ENCODE data around the gene FAM151B. TPM values are rescaled to one million over a fixed set of nuclear protein-coding genes. Genes with fewer than 3 reads are reported as not detected.

The FAM151B gene
- total and polyA plus RNA-seq, 2 of the 13 experiments (the other 11 are each of a cell fraction or from before 2014, with no cell fraction given), result 0.61 to 1.0 TPM

DNA sequence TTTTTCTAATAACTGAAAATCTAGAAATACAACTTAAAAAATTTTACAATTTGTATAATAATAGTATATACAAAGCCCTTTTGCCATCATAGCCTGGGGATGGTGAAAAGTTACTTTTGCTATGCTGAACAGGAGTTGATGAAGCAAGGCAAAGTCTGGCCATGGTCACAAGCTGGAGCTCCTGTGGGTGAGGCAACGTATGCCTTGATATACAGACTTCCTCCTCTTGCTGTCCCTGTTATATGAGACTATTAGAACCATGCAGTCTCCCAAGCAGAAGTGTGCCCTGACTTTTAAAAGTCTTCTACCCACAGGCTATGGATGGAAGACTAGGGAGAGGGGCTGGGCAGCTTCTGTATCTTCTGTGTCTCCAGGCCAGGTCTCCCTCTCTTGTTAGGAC lies 15.7 kb downstream of the FAM151B start:
- no peaks in the 10 kb centered on the region for H3K79me2 ChIP-seq (ENCODE audit: insufficient read depth, low read length)
- DNase-seq (ENCODE audit: low spot score) (no peak), ATAC-seq (no peak), FAIRE-seq (no peak)
- ChIA-PET CTCF (ENCODE audit: low intra/inter-chr PET ratio, low total read pairs) (no interaction called here), POLR2A (no interaction called here)
- H3K9me3 ChIP-seq (ENCODE audit: low read length), result no peaks in the 10 kb centered on the region
- no peak overlapping the region for H3K4me2 ChIP-seq (ENCODE audit: low read depth, low read length)
- in situ Hi-C loops (cut with HindIII; ENCODE audit: extremely low pct_ligation_motif_present, low pct_unique_long_range_greater_than_20kb) (no loop called here), intact Hi-C loops (cut with micrococcal nuclease; ENCODE audit: unreplicated experiment) (no loop called here)
- BruUV-seq (replicated peaks), result no TSS peak
- WGBS (ENCODE audit: low lambda C conversion rate), result 80% methylated on average over 1 of the region's 1 CpG
- no peaks in the 10 kb centered on the region for H3K4me1 ChIP-seq (ENCODE audit: insufficient read depth, low read length)
- H3K36me3 ChIP-seq (replicated peaks in 1 of 2; ENCODE audit: control insufficient read depth in 1 of 2, insufficient read depth in 2 of 2, low read length in 2 of 2), result no peaks in the 10 kb centered on the region
- no peaks in the 10 kb centered on the region for H4K20me1 ChIP-seq (ENCODE audit: insufficient read depth, low read length)
- H3K9ac ChIP-seq (ENCODE audit: insufficient read depth, low read depth, low read length), result no peak overlapping the region
- no peaks in the 10 kb centered on the region for H3K27me3 ChIP-seq (ENCODE audit: control insufficient read depth in 1 of 2, insufficient read depth in 2 of 2, low read length in 2 of 2)
- TF ChIP-seq RBAK (CRISPR knock-in tag; IDR thresholded peaks at IDR 0.05) (no peak), ZNF331 (CRISPR knock-in tag; IDR thresholded peaks at IDR 0.05) (no peak)
- TF ChIP-seq, protein P1, sequence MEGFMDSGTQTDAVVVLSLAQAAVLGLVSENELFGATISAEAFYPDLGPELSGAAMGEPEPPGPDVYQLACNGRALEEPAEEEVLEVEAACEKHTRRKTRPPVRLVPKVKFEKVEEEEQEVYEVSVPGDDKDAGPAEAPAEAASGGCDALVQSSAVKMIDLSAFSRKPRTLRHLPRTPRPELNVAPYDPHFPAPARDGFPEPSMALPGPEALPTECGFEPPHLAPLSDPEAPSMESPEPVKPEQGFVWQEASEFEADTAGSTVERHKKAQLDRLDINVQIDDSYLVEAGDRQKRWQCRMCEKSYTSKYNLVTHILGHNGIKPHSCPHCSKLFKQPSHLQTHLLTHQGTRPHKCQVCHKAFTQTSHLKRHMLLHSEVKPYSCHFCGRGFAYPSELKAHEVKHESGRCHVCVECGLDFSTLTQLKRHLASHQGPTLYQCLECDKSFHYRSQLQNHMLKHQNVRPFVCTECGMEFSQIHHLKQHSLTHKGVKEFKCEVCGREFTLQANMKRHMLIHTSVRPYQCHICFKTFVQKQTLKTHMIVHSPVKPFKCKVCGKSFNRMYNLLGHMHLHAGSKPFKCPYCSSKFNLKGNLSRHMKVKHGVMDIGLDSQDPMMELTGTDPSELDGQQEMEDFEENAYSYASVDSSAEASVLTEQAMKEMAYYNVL (CRISPR knock-in tag; IDR thresholded peaks at IDR 0.05; ENCODE audit: borderline replicate concordance), result no peak
- no peak overlapping the region for H3K4me3 ChIP-seq (replicated peaks in 1 of 3; ENCODE audit: insufficient read depth in 1 of 3, low read depth in 2 of 3, low read length in 3 of 3)
- no peak overlapping the region for H2AFZ ChIP-seq (ENCODE audit: low read length)
- H3K27ac ChIP-seq (ENCODE audit: extremely low read length, insufficient read depth, low read length), result no peak overlapping the region

DNA sequence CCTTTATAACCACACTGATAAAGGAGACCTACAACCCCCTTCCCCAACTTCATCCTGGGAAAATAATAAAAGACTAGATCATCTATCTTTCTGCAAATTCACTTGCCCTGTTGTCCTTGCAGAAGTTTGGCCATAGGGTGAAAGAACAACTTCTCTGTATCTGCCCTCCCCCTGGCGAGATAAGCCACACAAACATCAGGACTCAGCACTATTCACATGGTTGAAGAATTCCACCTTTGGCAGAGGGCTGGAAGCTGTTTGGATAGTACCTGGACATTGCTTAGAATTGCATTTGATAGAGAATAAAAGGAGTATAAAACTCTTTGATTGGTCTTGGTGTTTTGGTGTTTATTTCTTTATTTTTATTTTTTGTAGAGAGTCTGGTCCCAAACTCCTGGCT lies 16.9 kb downstream of the FAM151B start:
- H4K20me1 ChIP-seq (ENCODE audit: insufficient read depth, low read length), result no peaks in the 10 kb centered on the region
- ChIA-PET POLR2A (no interaction called here), CTCF (ENCODE audit: low intra/inter-chr PET ratio, low total read pairs) (no interaction called here)
- in situ Hi-C loops (cut with HindIII; ENCODE audit: extremely low pct_ligation_motif_present, low pct_unique_long_range_greater_than_20kb) (no loop called here), intact Hi-C loops (cut with micrococcal nuclease; ENCODE audit: unreplicated experiment) (no loop called here)
- H3K79me2 ChIP-seq (ENCODE audit: insufficient read depth, low read length), result no peaks in the 10 kb centered on the region
- ATAC-seq (no peak), DNase-seq (ENCODE audit: low spot score) (no peak), FAIRE-seq (no peak)
- H3K36me3 ChIP-seq (replicated peaks in 1 of 2; ENCODE audit: control insufficient read depth in 1 of 2, insufficient read depth in 2 of 2, low read length in 2 of 2), result no peaks in the 10 kb centered on the region
- H2AFZ ChIP-seq (ENCODE audit: low read length), result no peak overlapping the region
- H3K4me1 ChIP-seq (ENCODE audit: insufficient read depth, low read length), result no peaks in the 10 kb centered on the region
- no peak overlapping the region for H3K4me2 ChIP-seq (ENCODE audit: low read depth, low read length)
- TF ChIP-seq, protein P2, sequence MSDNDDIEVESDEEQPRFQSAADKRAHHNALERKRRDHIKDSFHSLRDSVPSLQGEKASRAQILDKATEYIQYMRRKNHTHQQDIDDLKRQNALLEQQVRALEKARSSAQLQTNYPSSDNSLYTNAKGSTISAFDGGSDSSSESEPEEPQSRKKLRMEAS (IDR thresholded peaks at IDR 0.05), result no peak
- TF ChIP-seq ZNF577 (CRISPR knock-in tag; IDR thresholded peaks at IDR 0.05; ENCODE audit: borderline replicate concordance, low read depth), result no peak
- TF ChIP-seq SP1 (IDR thresholded peaks at IDR 0.05), result no peak
- no peak for TF ChIP-seq SP1 (CRISPR knock-in tag; IDR thresholded peaks at IDR 0.05)
- TF ChIP-seq KDM1A (CRISPR knock-in tag; IDR thresholded peaks at IDR 0.05), result no peak
- no peak for TF ChIP-seq NFIC (IDR thresholded peaks at IDR 0.05; ENCODE audit: low read length)
- TF ChIP-seq ZNF496 (CRISPR knock-in tag; IDR thresholded peaks at IDR 0.05; ENCODE audit: insufficient replicate concordance), result no peak
- no peak overlapping the region for H3K9ac ChIP-seq (ENCODE audit: insufficient read depth, low read depth, low read length)
- WGBS (ENCODE audit: low lambda C conversion rate), result 44% methylated on average over 1 of the region's 1 CpG
- no peaks in the 10 kb centered on the region for H3K9me3 ChIP-seq (ENCODE audit: low read length)
- H3K27ac ChIP-seq (ENCODE audit: extremely low read length, insufficient read depth, low read length), result no peak overlapping the region
- BruUV-seq (replicated peaks), result no TSS peak
- H3K4me3 ChIP-seq (replicated peaks in 1 of 3; ENCODE audit: insufficient read depth in 1 of 3, low read depth in 2 of 3, low read length in 3 of 3), result no peak overlapping the region
- no peaks in the 10 kb centered on the region for H3K27me3 ChIP-seq (ENCODE audit: control insufficient read depth in 1 of 2, insufficient read depth in 2 of 2, low read length in 2 of 2)

All from HepG2 (cell line).